B cell (primary cell): ENCODE data around the gene FAHD1. TPM values are rescaled to one million over a fixed set of nuclear protein-coding genes. Genes with fewer than 3 reads are reported as not detected.

Experiments used
- ATAC-seq: fragments of 200-7000 bp; cut with Tn5 transposase; one replicate; pipeline ENCODE4 v1.10.0; 2021; ENCODE audit warnings: low read depth, mild to moderate bottlenecking, moderate number of reproducible peaks, moderate library complexity
- CTCF ChIA-PET: fragments of 350-600 bp; sonication (Branson Sonifier 250); formaldehyde crosslinking; loops from one replicate; lab custom pipeline; 2021; ENCODE audit warnings: antibody characterized with exemption, inconsistent platforms; lab: Charles Lee
- POLR2A ChIA-PET: fragments of 350-600 bp; sonication (Branson Sonifier 250); formaldehyde crosslinking; loops from one replicate; lab custom pipeline; 2021; ENCODE audit warnings: antibody characterized with exemption; lab: Charles Lee
- DNase-seq: peaks from one replicate; pipeline ENCODE4 v3.0.0; 2013
- H2AFZ ChIP-seq: 2 replicates; pipeline ENCODE4 v1.6.1; 2012; ENCODE audit warnings: mild to moderate bottlenecking, low read depth, low read length; ENCODE audit not compliant: insufficient read depth, poor library complexity, severe bottlenecking
- H3K27ac ChIP-seq, 2 donors: 1 replicate in 1 of 2; 2 replicates in 1 of 2; pipeline ENCODE4 v1.5.1; 2012 to 2013; ENCODE audit warnings: low read length in 2 of 2, mild to moderate bottlenecking in 2 of 2, moderate library complexity in 1 of 2
- H3K27me3 ChIP-seq, 4 experiments: fragments of 200-600 bp in 1 of 4; sonication (generic) in 1 of 4; replicated peaks in 1 of 4; 1 replicate in 2 of 4; 2 replicates in 2 of 4; pipeline versions ENCODE4 v1.6.1 to v1.7.0; 2013 to 2016; ENCODE audit warnings: low read length in 3 of 4, mild to moderate bottlenecking in 2 of 4, mixed read lengths in 1 of 4, moderate library complexity in 1 of 4; ENCODE audit not compliant: insufficient read depth in 4 of 4, control insufficient read depth in 3 of 4; ENCODE audit errors: control extremely low read depth in 1 of 4
- H3K36me3 ChIP-seq, 2 experiments: replicated peaks in 1 of 2; 1 replicate in 1 of 2; 2 replicates in 1 of 2; pipeline versions ENCODE4 v1.6.1 to v1.7.1; 2013; ENCODE audit warnings: low read length in 1 of 2; ENCODE audit not compliant: insufficient read depth in 2 of 2, control insufficient read depth in 1 of 2; ENCODE audit errors: control extremely low read depth in 1 of 2, extremely low read depth in 1 of 2
- H3K4me1 ChIP-seq, 2 donors: fragments of 200-600 bp in 1 of 2; sonication (generic) in 1 of 2; 1 replicate in 1 of 2; 2 replicates in 1 of 2; pipeline versions ENCODE4 v1.5.1 to v1.6.1; 2013 to 2017; ENCODE audit warnings: low read length in 2 of 2; ENCODE audit not compliant: control insufficient read depth in 2 of 2, insufficient read depth in 2 of 2
- H3K4me2 ChIP-seq: replicated peaks from 2 replicates; pipeline ENCODE3; 2012; ENCODE audit warnings: mild to moderate bottlenecking, low read depth, low read length; ENCODE audit not compliant: poor library complexity, severe bottlenecking
- H3K4me3 ChIP-seq, 5 experiments: fragments of 200-600 bp in 1 of 5; sonication (generic) in 1 of 5; 1 replicate in 3 of 5; 2 replicates in 2 of 5; pipeline versions ENCODE4 v1.5.1 to v1.7.0; 2011 to 2016; ENCODE audit warnings: low read length in 4 of 5, mild to moderate bottlenecking in 4 of 5, low read depth in 2 of 5, control low read depth in 1 of 5, moderate library complexity in 1 of 5; ENCODE audit not compliant: insufficient read depth in 1 of 5; ENCODE audit errors: control extremely low read depth in 1 of 5, extremely low read depth in 1 of 5
- H3K79me2 ChIP-seq: fragments of 200-600 bp; sonication (generic); one replicate; pipeline ENCODE4 v1.6.0; 2016; ENCODE audit warnings: low read length; ENCODE audit not compliant: control insufficient read depth, insufficient read depth
- H3K9ac ChIP-seq: fragments of 200-600 bp; sonication (generic); 2 replicates; pipeline ENCODE4 v1.6.1; 2017; ENCODE audit warnings: mild to moderate bottlenecking, low read length, moderate library complexity
- H3K9me3 ChIP-seq, 3 donors: one replicate each; pipeline versions ENCODE4 v1.6.1 to v1.7.1; 2013; ENCODE audit warnings: low read length in 2 of 3; ENCODE audit not compliant: control insufficient read depth in 2 of 3, insufficient read depth in 1 of 3; ENCODE audit errors: control extremely low read depth in 1 of 3
- H4K20me1 ChIP-seq: 2 replicates; pipeline ENCODE4 v1.6.0; 2012; ENCODE audit warnings: mild to moderate bottlenecking, low read length; ENCODE audit not compliant: insufficient read depth, control insufficient read depth, poor library complexity, severe bottlenecking
- H3K27ac Mint-ChIP-seq: one replicate; pipeline ENCODE4 v1.8.0; 2021; ENCODE audit warnings: mixed read lengths
- H3K27me3 Mint-ChIP-seq: one replicate; pipeline ENCODE4 v1.8.0; 2021; ENCODE audit warnings: mixed read lengths
- H3K4me1 Mint-ChIP-seq: one replicate; pipeline ENCODE4 v1.8.0; 2021; ENCODE audit warnings: mixed read lengths
- H3K4me3 Mint-ChIP-seq: one replicate; pipeline ENCODE4 v1.8.0; 2021; ENCODE audit warnings: mixed read lengths
- H3K9me3 Mint-ChIP-seq: one replicate; pipeline ENCODE4 v1.8.0; 2022; ENCODE audit warnings: mixed read lengths; ENCODE audit not compliant: insufficient read depth
- CTCF ChIP-seq: fragments of 200-600 bp; IDR thresholded peaks from one replicate; pipeline ENCODE4 v1.8.0; 2022; ENCODE audit warnings: antibody characterized with exemption, mild to moderate bottlenecking
- EZH2 ChIP-seq: IDR thresholded peaks from 2 replicates; pipeline ENCODE4 v1.6.1; 2012; ENCODE audit warnings: borderline replicate concordance, low read depth, mild to moderate bottlenecking, moderate library complexity, low read length; ENCODE audit not compliant: insufficient read depth, poor library complexity, severe bottlenecking
- WGBS: methylation state at CpG from one replicate; pipeline ENCODE4 v1.1.5; 2013; ENCODE audit warnings: missing lambda C conversion rate; ENCODE audit not compliant: insufficient coverage; 5-methylcytosine and 5-hydroxymethylcytosine counted together
- intact Hi-C: fragments of 100-400 bp; cut with micrococcal nuclease; formaldehyde crosslinking; loops from one replicate; pipeline ENCODE4 v1.10.0; 2022
- polyA plus RNA-seq: library from polyadenylated mRNA; depleted of rRNA; stranded (reverse); fragments of >200 nt; gene quantifications from 2 replicates; pipeline ENCODE4 v1.2.3, GENCODE V29; 2012
- total RNA-seq, 2 donors: library from RNA; stranded (reverse); fragments of 120-200 nt in 1 of 2; gene quantifications; 1 replicate in 1 of 2; 2 replicates in 1 of 2; pipeline versions ENCODE4 v1.2.3 to v1.2.4, GENCODE V29; 2013 to 2022

Gene FAHD1
- total and polyA plus RNA-seq, 2 donors (not counting 1 experiment from before 2014, with no cell fraction given), result 11.0 to 14.5 TPM

- Mint-ChIP-seq H3K27ac (no peak overlapping the region), H3K4me1 (peaks cover 24% of the 10 kb centered on the region)
Measured at GRCh38 chr16:1780677-1781072, 46.3 kb upstream of the FAHD1 start.

More at GRCh38 chr16:1780677-1781072, 46.3 kb upstream of the FAHD1 start:
- ATAC-seq (no peak), DNase-seq (no peak)
- WGBS, result 100% methylated on average over 3 of the region's 6 CpGs
- no peak for TF ChIP-seq CTCF
- TF ChIP-seq EZH2, result no peak
- Mint-ChIP-seq H3K9me3 (no peaks in the 10 kb centered on the region), H3K27me3 (no peaks in the 10 kb centered on the region), H3K4me3 (peak overlapping the region; percentile 88)
- H3K36me3 ChIP-seq, result peaks cover 0 to 26% of the 10 kb centered on the region in 2 experiments
- H4K20me1 ChIP-seq, result peaks cover 76% of the 10 kb centered on the region
- POLR2A ChIA-PET, result interaction anchor here (0.6 to 0.7 kb wide), 2 partner anchors 41 to 1344 kb away, joined by 4 to 8 read pairs; no protein-coding TSS in a partner anchor
- peak overlapping the region; percentile 94 for H3K4me2 ChIP-seq
- no peaks in the 10 kb centered on the region for H3K9me3 ChIP-seq
- H3K27ac ChIP-seq, result no peak overlapping the region
- intact Hi-C loops, result no loop called here
- no peak overlapping the region for H3K9ac ChIP-seq
- CTCF ChIA-PET, result interaction anchor here (1.6 kb wide), 1 partner anchor 8 kb away, joined by 4 read pairs; the partner anchor contains the start of genes EME2 and MRPS34
- no peak overlapping the region for H3K4me3 ChIP-seq
- H3K27me3 ChIP-seq, result no peaks in the 10 kb centered on the region
- peaks cover 50% of the 10 kb centered on the region for H3K79me2 ChIP-seq
- peaks cover 10 to 35% of the 10 kb centered on the region in 2 donors for H3K4me1 ChIP-seq
- H2AFZ ChIP-seq, result no peak overlapping the region
